SU-DHL-6 (cell line): Measurements from ENCODE around the gene PPL.

Source experiments
- H2AFZ ChIP-seq: fragments of 200-600 bp; sonication (generic); 2 replicates; pipeline ENCODE4 v1.6.1; 2014; ENCODE audit warnings: low read depth, mild to moderate bottlenecking, moderate library complexity, mixed read lengths, antibody characterized with exemption, low read length; ENCODE audit not compliant: severe bottlenecking
- H3F3A ChIP-seq: fragments of 200-600 bp; shearing (Covaris generic); 2 replicates; pipeline ENCODE4 v1.6.0; 2016; ENCODE audit warnings: antibody characterized with exemption, mild to moderate bottlenecking; ENCODE audit not compliant: insufficient read depth
- H3K27ac ChIP-seq: fragments of 200-600 bp; sonication (generic); 2 replicates; pipeline ENCODE4 v1.5.1; 2016; ENCODE audit warnings: low read depth, mild to moderate bottlenecking, low read length, moderate library complexity, mixed read lengths
- H3K27me3 ChIP-seq: fragments of 200-600 bp; sonication (generic), shearing (Covaris generic); 2 replicates; pipeline ENCODE4 v1.6.0; 2014; ENCODE audit warnings: mild to moderate bottlenecking, low read length
- H3K36me3 ChIP-seq: fragments of 200-600 bp; sonication (generic); 2 replicates; pipeline ENCODE4 v1.6.1; 2014; ENCODE audit warnings: mild to moderate bottlenecking, low read length, mixed read lengths
- H3K4me2 ChIP-seq: fragments of 300-600, 200-600 bp; shearing (Covaris generic), sonication (generic); 2 replicates; pipeline ENCODE4 v1.6.0; 2014; ENCODE audit warnings: low read length, low read depth, mild to moderate bottlenecking; ENCODE audit not compliant: poor library complexity, severe bottlenecking
- H3K4me3 ChIP-seq: fragments of 200-600 bp; sonication (generic); 2 replicates; pipeline ENCODE4 v1.5.1; 2014; ENCODE audit warnings: antibody characterized with exemption, low read length, mild to moderate bottlenecking, mixed read lengths; ENCODE audit not compliant: insufficient read depth, poor library complexity, severe bottlenecking
- H3K79me2 ChIP-seq: fragments of 200-600 bp; sonication (generic); 2 replicates; pipeline ENCODE4 v1.6.1; 2014; ENCODE audit warnings: mild to moderate bottlenecking, low read length, moderate library complexity; ENCODE audit not compliant: insufficient read depth
- H3K9ac ChIP-seq: fragments of 200-600 bp; sonication (generic); 2 replicates; pipeline ENCODE4 v1.7.0; 2014; ENCODE audit warnings: mild to moderate bottlenecking, low read length
- H3K9me2 ChIP-seq: fragments of 200-600 bp; sonication (generic); replicated peaks from 2 replicates; pipeline ENCODE4 v1.6.1; 2014; ENCODE audit warnings: low read length; ENCODE audit not compliant: insufficient read depth
- H3K9me3 ChIP-seq: fragments of 200-600 bp; sonication (generic); 2 replicates; pipeline ENCODE4 v1.6.1; 2014; ENCODE audit warnings: low read length, mixed read lengths; ENCODE audit not compliant: insufficient read depth
- H4K20me1 ChIP-seq: fragments of 200-600 bp; sonication (generic); 2 replicates; pipeline ENCODE4 v1.6.1; 2014; ENCODE audit warnings: low read depth, mild to moderate bottlenecking, antibody characterized with exemption, low read length, moderate library complexity, mixed read lengths
- EZH2phosphoT487 ChIP-seq: fragments of 200-600 bp; sonication (generic), shearing (Covaris generic); conservative IDR thresholded peaks from 2 replicates; pipeline ENCODE4 v1.6.1; 2018; ENCODE audit warnings: mild to moderate bottlenecking, antibody characterized with exemption, low read length, moderate library complexity, mixed read lengths
- TF ChIP-seq, protein P1 (sequence below): fragments of 200-600 bp; sonication (generic); IDR thresholded peaks from one replicate; pipeline ENCODE4 v1.5.1; 2017; ENCODE audit warnings: antibody characterized with exemption, mild to moderate bottlenecking, low read length, moderate library complexity; ENCODE audit not compliant: insufficient read depth, poor library complexity, severe bottlenecking

The PPL gene

DNA sequence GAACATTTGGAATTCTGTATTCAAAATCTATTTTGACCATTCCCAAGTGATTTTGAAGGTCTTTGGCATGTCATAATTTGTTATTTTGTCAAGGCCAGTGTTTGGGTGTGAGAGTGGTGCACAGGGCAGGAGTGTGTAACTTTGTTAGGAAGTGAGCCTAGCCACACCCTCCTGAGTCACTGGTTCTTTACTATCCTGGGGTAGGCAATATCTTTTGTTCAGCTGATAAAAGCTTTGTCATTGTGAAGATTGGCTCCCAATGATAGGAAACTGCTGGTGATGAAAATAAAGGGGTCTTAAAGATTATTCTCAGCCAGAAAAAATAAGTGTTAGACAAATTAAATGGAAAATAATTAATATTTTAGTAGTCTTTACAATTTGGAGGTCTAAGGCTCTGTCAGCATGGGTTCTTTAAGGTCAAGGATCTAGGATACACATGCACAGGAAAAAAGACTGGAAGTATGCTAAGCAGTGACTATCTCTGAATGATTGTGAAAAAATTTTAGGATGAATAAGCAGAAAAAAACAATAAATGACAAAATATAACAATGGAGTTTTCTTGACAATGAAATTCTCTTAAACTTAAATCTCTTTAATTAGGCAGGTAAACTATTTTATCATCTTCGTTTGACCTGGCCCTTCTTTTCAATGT lies 84.6 kb downstream of the PPL start:
- H3K4me2 ChIP-seq: no peak overlapping the region
- no peak overlapping the region for H3K9ac ChIP-seq

DNA sequence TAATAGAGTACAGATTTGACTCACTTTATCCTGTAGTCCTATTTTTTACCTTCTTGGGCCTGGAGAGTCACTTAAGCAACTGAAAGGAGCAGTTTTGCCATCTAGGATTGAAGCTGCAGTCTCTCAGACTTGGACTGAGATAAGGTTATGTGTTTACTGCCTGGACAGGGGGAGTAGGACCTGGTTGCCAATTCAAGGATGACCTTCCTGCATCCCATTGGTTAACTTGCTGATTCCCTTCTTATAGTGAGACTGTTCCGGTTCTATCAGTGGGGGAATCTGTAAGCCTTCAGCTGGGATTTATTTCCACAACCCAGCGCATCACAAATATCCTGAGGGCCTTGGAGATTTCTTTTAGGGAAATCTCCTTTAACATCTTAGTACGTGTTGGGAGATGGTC lies 86.7 kb downstream of the PPL start:
- Histone ChIP-seq H3K79me2 (peaks cover 78% of the 10 kb centered on the region), H3K9ac (no peak overlapping the region), H3K9me3 (no peaks in the 10 kb centered on the region), H4K20me1 (peaks cover 4% of the 10 kb centered on the region; the same call in 1 of the 2 replicates), H3K27me3 (no peaks in the 10 kb centered on the region), H3K36me3 (no peaks in the 10 kb centered on the region), H3K4me2 (peak overlapping the region; percentile 96), H3K27ac (no peak overlapping the region), H3F3A (peaks cover 6% of the 10 kb centered on the region), H2AFZ (no peak overlapping the region), H3K4me3 (no peak overlapping the region), H3K9me2 (no peaks in the 10 kb centered on the region)
- no peak for TF ChIP-seq EZH2phosphoT487

More for the DNA sequence above, 84.6 kb downstream of the PPL start:
- H4K20me1 ChIP-seq: no peaks in the 10 kb centered on the region
- H3K79me2 ChIP-seq: peaks cover 60% of the 10 kb centered on the region
- H3K9me2 ChIP-seq: no peaks in the 10 kb centered on the region
- TF ChIP-seq, protein P1, sequence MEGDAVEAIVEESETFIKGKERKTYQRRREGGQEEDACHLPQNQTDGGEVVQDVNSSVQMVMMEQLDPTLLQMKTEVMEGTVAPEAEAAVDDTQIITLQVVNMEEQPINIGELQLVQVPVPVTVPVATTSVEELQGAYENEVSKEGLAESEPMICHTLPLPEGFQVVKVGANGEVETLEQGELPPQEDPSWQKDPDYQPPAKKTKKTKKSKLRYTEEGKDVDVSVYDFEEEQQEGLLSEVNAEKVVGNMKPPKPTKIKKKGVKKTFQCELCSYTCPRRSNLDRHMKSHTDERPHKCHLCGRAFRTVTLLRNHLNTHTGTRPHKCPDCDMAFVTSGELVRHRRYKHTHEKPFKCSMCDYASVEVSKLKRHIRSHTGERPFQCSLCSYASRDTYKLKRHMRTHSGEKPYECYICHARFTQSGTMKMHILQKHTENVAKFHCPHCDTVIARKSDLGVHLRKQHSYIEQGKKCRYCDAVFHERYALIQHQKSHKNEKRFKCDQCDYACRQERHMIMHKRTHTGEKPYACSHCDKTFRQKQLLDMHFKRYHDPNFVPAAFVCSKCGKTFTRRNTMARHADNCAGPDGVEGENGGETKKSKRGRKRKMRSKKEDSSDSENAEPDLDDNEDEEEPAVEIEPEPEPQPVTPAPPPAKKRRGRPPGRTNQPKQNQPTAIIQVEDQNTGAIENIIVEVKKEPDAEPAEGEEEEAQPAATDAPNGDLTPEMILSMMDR: no peak
- TF ChIP-seq EZH2phosphoT487: no peak
- no peaks in the 10 kb centered on the region for H3K27me3 ChIP-seq
- H3K4me3 ChIP-seq: no peak overlapping the region
- H3K27ac ChIP-seq: no peak overlapping the region
- no peak overlapping the region for H2AFZ ChIP-seq
- H3F3A ChIP-seq: peaks cover 6% of the 10 kb centered on the region
- H3K9me3 ChIP-seq: no peaks in the 10 kb centered on the region
- 0 out of 2 replicates have a peak, but pooled peaks cover 1% of the 10 kb centered on the region for H3K36me3 ChIP-seq

DNA sequence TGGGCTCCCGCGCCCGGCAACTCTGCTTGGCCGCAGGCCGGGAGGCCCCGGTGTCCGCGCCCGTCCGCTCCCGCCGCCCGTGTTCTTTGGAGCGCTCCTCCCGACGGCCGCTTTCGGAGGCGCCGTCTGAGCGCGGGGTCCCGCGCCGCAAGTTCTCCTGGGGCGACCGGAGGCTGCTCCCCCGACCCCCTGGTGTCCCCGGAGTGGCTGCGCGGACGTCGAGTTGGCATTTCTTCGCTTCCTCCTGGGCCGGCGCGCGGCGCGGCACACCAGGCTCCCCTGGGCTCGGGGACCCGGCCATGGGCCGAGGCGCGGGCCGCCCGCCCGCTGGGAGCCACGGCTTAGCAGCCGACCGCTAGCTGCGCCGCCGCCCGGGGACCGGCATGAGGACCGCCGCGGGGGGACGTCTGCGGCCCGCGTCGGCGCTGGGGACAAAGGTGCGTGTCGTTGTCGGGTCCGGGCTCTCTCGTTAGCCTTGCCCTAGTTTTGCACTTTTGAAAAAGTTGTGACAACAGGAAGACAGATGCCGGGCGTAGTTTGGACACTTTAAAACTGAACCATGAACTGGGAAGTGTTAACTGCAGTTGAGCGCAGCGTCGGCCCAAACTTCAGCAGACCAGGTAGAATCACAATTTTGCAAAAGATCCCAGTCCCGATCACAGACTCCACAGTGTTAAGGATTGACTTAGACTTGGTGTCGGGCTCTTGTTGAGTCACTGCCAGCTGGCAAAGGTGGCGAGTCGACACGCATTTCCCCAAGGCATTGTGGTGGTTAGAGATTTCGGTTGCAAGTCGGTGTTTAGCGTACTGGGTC lies 89.0 kb downstream of the PPL start:
- peaks cover 6% of the 10 kb centered on the region for H3F3A ChIP-seq
- H3K9ac ChIP-seq: peak overlapping the region; percentile 96
- peaks cover 80% of the 10 kb centered on the region for H3K79me2 ChIP-seq
- H3K4me3 ChIP-seq: peak overlapping the region; percentile 84
- peak overlapping the region; percentile 74 for H3K27ac ChIP-seq
- H3K9me3 ChIP-seq: no peaks in the 10 kb centered on the region
- no peaks in the 10 kb centered on the region for H3K27me3 ChIP-seq
- H3K36me3 ChIP-seq: peaks cover 9% of the 10 kb centered on the region; the same call in 1 of the 2 replicates
- H3K9me2 ChIP-seq: no peaks in the 10 kb centered on the region
- peak overlapping the region; percentile 96 for H3K4me2 ChIP-seq
- H4K20me1 ChIP-seq: peaks cover 4% of the 10 kb centered on the region; the same call in 1 of the 2 replicates
- peak overlapping the region; percentile 75 for H2AFZ ChIP-seq
- no peak for TF ChIP-seq EZH2phosphoT487
- TF ChIP-seq, protein P1: no peak
